GM21367 (cell line): ENCODE data around the gene RABGEF1.
"Not testable (repeated sequence)": the region's sequence is repeated elsewhere in the genome, so short reads cannot be mapped to it uniquely, and the experiment has no call there.

ENCODE experiments used
- ATAC-seq: cut with Tn5 transposase; IDR thresholded peaks from one replicate; pipeline ENCODE4 v1.9.1; 2021; ENCODE audit not compliant: unreplicated experiment

RABGEF1 gene

DNA sequence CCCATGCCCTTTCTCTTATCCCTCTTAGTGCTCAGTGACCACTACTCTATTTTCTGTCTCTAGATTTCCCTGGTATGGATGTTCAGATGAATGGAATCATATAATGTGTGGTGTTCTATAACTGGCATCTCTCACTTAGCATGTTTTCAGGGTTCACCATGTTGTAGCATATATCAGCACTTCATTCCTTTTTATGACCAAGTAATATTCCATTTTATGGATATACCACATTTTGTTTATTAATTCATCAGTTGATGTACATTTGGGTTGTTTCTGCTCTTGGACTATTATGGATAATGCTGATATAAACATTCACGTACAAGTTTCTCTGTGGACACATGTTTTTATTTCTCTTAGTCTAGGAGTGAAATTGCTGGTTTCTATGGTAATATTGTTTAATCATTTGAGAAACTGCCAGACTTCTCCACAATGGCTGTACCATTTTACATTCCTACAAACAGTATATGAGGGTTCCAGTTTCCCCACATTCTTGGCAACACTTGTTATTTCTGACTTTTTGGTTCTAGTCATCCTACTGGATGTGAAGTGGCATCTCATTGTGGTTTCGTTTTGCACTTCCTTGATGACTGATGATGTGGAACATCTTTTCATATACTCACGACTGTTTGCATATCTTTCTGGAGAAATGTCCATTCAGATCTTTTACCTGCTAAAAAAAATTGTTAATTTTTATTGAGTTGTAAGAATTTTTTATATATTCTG, 23.3 kb downstream of the RABGEF1 start:
- not testable (repeated sequence) for ATAC-seq

DNA sequence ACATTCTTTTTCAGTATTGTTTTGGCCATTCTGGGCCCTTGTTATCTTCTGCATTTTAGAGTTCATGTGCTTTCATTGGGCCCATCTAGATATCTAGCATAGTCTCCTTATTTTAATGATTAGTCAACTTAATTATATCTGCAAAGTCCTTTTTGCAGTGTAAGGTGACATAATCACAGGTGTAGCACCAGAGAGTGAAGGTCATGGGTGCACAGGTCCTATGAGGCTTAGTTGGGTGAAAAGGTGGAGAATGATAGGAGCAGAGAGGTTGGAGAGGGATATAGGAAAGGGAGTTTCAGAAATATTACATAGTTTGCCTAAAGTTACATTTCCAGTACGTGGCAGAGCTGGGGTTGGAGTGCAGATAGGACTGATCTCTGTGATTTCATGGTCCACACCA, 24.4 kb downstream of the RABGEF1 start:
- not testable (repeated sequence) for ATAC-seq

DNA sequence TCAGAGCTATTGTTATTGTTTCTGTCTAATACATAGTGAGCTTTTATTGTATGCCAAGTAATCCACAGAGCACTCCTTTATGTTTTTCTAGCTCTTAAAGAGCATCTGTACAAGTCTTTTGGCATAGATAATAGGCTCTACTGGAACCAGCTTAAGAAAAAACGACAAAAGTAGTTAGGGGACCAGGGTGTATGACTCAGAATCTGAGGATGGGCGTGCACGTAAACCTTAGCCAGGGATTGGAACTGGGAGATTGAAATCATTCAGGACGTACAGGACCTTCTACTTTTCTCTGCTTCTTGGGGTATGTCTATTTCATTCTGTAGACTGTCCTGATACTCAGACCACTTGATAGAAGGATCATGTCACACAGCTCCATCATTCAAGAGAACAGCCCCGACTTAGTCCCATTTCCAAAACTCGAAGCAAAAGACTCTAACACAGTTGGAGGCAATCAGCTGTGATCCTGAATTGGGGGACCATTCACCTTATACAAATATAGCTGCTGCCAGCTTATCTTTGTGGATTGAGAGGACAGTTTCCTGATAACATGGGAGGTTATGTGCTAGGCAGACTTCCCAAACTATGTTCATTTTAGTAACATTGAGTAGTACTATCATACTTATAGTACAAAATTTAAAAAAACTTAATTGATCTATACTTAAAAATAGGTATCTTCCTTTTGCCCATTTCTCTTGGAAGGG, 24.9 kb downstream of the RABGEF1 start:
- not testable (repeated sequence) for ATAC-seq

DNA sequence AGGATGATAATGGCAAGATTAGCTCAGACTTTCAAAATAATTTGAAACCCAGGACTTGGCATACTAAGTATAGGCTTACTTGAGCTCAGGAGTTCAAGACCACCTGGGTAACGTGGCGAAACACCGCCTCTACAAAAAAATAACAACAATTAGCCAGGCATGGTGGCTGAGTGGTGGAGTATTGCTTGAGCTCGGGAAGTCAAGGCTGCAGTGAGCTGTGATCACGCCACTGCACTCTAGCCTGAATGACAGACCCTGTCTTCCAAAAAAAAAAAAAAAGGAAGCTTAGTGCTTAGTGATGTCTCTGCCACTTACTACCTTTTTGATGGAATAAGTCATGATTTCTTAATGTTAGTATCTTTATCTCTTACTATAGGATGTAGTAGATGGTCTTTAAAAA, 25.5 kb downstream of the RABGEF1 start:
- no peak for ATAC-seq

DNA sequence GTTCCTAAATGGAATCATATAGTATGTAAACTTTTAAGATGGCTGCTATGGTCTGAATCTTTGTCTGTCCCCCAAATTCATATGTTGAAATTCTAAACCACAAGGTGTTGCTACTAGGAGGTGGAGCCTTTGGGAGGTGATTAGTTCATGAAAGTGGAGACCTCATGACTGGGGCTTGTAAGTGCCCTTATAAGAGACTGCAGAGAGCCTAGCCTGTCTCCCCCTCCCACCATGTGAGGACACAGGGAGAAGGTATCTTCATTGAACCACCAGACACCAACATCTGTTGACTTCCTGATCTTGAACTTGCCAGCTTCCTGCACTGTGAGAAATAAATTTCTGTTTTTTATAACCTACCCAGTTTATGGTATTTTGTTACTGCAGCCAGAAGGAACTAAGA, 27.0 kb downstream of the RABGEF1 start:
- not testable (repeated sequence) for ATAC-seq

DNA sequence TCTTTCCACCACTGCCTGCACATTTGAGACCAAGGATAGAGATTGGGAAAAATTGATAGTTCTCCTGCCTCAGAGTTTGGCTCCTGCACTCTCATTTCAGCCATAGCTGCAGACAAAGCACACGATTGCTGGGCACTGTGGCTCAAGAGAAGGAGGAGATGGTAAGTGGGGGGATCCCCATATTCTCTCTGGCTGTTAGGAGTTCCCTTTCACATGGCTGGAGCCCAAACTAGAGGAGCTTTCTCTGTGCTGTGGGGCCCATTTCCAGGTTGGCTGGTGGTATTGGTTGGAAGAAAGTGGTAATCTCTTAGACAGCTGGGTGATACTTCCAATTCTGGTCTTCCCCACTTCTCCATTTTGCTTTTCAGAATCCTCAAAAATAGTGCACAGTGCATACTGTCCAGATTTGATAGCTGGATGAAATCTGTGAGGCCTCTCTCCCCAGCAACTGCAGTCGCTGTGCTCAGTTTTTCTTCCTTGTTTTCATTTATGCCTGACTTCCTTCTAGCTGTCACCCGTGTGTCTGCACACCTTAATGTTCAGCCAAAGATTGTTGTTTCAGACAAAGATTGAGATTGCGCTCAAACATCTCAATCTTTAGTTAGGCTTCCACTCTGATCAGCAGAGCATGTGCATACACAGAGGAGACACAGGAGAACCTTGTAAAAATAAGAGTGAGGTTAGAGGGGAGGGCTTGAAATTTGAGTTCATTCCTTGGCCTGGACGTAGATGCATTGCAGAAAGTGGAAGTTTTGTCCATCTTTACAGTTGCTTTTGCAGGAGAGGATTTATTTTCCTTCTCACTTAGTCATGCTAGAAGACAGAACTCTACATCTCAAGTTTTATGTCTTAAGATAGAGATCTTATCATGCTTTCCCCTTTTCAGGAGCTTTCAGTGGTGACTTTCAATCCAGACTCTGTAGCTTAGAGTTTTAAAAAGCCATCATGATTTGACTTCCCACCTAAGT, 28.6 kb downstream of the RABGEF1 start:
- ATAC-seq, result no peak

DNA sequence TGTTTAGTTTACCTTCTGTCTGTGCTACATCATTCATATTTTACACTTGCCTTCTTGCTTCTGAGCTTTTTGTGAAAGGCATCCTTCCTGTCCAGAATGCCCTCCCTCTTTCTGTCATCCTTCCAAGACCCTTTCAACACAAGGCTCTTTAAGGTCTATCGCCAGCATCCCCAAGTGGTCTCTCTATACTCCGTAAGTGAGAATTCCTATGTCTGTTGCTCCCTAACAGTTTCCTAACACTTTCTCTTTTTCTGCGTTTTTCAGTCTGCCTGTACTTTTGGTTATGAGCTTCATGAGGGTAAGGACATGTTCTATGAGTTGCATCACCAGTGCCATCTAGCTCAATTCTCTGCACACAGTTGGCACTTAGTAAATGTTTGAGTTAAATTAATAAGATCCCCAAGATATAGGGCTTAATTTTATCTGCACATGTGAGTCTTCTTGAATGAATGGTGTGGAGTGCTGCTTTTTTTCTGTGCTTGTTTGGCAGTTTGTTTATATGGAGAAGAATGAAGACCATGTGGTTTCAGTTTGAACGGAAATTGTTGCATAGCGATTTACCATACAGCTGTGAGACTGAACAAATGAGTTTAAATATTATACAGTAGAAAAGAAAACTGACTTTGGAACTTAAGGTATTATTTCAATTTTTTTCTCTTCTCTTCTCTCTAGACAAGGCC, 29.4 kb downstream of the RABGEF1 start:
- ATAC-seq, result no peak

DNA sequence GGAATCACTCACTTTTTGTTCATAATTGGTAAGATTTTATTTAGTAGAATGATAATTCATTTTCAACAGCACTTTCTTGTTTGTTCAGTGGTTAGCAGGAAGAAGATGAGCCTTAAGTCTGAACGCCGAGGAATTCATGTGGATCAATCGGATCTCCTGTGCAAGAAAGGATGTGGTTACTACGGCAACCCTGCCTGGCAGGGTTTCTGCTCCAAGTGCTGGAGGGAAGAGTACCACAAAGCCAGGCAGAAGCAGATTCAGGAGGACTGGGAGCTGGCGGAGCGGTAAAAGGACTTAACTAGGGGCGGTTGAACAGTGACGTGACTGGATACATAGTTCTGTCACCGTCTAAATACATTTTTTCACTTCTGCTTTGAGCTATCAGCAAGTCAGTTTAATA, 31.3 kb downstream of the RABGEF1 start:
- ATAC-seq, result no peak

DNA sequence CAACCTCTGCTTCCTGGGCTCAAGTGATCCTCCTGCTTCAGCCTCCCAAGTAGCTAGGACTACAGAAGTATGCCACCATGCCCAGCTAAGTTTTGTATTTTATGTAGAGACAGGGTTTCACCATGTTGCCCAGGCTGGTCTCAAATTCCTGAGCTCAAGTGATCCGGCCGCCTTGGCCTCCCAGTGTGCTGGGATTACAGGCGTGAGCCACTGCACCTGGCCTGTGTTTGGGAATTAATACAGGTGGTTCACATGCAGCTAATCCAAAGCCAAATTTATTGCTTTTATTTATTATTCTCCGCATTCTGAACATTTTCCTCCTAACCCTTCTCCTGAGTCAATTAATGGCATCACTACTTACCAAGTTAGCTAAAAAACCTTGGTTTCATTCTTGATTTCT, 33.2 kb downstream of the RABGEF1 start:
- not testable (repeated sequence) for ATAC-seq

DNA sequence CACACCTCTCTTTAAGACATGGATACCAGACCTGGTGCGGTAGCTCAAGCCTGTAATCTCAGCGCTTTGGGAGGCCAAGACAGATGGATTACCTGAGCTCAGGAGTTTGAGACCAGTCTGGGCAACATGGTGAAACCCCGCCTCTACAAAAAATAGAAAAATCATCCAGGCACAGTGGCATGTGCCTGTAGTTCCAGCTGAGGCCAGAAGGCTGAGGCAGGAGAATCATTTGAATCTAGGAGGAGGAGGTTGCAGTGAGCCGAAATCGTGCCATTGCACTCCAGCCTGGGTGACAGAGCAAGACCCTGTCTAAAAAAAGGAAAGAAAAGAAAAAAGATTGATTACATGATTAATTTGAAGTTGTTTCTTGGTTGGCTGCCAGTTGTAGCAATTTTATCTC, 35.9 kb downstream of the RABGEF1 start:
- not testable (repeated sequence) for ATAC-seq

DNA sequence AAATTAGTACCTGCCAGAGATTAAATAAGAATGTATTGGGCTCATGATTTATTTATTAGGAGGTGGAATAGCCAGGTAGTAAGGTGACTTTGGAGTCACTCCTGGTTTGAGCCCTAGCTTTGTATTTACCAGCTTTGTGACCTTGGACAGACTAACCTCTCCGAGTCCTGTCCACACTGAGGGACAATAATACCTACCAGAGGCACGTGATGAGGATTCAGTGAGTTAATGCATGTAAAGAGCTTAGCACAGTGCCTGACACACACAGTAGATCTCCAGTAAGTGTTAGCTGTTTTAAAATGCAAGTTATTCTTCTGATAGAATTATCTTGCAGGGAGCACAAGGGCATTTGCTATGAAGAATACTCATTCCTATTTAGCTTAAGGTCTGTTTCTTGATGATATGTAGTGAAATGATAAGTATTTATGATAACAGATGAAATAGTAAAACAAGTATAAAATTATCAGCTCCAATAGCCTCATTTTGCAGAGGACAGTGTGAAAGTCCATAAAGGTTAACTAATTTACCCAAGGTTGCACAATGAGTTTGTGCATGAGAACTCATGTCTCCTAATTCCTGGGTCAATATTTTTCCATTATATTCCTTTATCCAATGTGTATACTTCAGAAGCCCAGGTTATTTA, 36.4 kb downstream of the RABGEF1 start:
- ATAC-seq, result no peak

DNA sequence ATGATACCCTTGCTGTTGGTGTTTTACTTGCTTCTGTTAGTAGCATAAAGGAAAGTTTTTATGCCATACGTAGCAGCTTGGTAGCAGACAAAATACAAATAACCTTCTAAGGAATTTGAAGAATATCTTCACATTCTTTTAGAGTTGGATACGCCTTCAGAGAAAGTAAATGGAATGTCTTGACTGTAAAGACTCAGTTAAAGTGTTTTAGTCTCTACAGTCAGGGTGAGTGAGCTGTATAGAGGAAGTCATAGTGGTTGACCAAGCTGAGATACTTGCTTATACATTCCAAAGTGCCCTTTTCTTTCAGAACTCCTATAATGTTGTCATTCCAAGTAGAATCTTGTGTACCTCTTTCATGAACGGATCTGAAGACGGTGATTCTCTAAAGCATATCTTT, 37.7 kb downstream of the RABGEF1 start:
- no peak for ATAC-seq

DNA sequence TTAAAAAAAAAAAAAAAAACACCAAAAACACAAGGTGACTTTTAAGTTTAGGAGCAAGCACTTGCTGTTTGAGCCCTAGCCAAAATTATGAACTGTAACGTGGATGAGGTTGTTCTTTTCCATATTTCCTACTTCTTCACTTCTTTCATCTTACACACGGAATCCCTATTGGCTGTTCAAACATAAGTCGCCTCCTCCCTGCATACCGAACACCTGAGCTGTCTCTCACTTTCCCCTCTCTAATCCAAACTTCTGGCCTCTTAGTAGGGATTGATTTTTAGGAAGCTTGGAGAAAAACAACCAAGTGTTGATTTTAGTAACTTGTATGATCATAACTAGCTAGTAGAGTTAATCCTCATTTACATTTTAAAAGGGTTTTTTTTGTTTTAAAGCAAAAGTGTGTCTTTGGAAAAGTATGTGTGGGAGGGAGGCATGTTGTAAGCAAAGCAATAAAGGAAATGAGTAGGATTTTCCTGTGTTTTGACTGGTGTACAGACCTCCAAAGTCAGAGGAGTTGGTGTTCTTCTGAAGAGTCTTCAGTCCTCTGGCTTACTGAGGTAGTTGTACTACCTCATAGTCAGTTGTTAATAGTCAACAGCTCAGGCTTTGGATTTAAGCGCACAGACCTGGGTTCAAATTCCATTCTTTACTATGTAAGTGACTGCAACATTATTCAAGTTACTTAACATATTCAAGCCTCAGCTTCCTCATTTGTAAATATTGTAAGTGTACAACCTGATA, 39.3 kb downstream of the RABGEF1 start:
- ATAC-seq, result no peak

DNA sequence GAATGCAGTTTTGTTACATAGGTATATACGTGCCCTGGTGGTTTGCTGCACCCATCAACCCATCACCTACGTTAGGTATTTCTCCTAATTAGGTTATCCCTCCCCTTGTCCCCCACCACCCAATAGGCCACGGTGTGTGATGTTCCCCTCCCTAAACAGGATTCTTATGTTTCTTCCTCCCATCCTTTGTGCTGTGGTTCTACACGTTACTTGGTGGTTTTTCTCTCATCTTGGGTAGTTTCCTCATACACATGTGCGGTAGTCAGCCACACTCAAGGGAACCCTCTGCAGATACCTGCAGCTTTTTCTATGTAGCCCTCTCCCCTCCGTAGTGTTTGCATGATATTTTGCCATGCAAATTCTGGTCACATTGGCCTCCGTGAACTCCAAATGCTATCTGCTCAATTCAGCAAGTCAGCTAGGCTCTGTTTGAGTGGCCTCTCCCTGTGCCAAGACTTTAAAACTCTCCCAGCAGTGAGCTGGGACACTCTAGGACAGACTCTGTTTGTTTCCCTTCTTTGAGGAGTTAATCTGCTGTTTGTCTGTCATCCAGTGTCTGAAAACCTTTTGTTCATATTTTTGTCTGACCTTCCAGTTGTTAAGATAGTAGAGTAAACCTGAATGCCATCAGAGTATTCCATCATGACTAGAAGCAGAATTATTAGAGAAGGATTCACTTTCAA, 41.0 kb downstream of the RABGEF1 start:
- no peak for ATAC-seq

DNA sequence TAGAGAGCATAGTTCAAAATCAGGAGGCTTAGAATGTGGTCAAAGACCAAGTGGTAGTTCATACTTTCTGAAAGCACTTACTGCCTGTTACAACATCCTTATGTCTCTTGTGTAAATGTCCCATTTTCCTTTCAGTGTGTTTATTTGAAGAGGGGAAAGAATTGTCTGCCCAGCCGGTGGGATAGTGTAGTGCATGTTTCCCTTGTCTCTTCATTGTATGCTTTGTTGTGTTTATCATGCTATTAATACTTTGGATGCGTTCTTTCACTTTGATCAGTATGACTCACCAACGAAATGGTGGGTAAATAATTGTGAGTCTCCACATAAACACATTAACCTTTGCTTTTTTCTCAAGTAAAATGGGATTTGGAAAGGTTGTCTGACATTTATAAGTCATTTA, 42.3 kb downstream of the RABGEF1 start:
- ATAC-seq, result not testable (repeated sequence)

DNA sequence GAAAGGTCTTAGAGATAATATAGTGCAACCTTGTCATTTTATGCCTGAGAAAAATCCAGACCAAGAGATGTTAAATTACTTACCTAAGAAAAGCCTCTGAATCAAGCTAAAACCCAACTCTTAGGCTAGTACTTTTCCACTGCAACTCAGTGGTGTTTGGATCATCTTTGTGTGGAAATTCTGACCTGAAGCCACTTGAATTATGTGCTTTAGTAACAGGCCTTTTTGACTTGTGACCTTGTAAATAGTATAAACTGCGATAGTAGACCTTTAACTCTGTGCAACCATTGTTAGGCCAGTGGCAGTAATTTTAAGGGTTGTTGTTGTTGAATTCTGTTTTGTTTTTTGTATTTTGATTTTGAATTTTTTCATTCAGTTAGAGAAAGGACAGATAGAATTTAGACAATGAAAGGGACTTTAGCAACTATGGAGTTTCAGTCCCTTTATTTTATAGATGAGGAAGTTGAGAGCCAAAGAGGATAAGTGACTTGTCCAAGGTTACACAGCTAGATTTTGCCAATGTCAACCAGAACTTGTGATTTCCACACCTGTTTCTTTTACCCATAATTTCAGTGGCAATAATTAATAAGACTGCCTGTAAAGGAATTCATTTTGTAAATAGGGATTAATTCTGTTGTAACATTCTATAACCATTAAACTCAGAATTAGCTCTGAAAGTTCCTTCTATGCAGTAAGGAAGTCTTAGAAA, 43.5 kb downstream of the RABGEF1 start:
- not testable (repeated sequence) for ATAC-seq

DNA sequence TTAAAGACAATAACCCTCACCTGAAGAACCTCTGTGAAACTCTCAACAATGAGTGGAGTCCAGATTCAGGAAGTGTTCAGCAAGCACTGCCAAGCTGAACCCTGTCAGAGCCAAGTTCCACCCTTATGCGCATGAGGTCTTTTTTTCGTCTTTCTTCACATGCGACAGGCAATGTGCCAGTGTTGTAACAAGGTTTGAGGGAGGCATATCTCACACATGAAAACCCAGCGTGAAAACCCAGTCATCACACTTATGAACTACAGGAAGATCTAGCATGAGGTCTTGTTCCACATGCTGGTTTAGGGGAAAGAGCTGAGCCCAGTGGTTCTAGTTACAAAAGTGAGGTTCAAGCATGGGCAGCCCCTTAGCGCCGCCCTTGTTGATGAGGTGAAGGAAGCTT, 49.7 kb downstream of the RABGEF1 start:
- ATAC-seq, result no peak

DNA sequence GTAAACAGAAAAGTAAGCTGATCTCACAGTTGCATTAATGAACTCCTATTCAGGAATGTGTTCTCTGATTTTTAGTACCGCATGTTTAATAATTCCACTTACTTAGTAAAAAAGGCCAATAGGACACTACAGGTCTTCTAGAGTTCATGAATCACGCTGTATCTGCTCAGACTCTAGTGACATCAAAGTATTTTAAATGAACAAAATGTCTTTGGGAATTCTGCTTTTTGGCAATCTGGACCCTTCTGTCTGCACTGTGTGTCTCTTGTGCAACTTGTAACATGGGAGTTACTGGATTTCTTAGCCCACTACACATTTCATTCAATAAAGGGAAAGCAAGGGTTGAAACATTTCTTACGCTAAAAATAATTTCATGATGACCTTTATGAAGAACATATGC, 50.2 kb downstream of the RABGEF1 start:
- no peak for ATAC-seq

DNA sequence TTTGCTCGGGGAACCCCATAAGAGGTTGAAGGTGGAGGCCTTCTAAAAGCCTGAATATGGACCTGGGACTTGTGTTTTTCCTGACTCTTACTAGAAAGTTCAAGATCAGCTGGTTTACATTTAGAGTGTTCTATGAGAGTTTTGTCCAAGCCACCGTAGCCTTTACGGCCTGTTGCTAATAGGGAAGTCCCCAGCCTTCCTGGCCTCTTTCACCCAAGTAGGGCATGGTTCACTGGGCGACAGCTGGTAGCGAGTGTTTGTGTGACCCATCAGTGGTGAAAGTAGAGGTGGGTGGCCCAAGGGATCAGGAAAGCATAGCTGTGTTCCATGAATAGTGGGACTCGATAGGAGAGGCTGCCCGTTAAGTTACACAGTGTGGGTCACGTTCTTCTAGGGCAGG, 60.1 kb downstream of the RABGEF1 start:
- no peak for ATAC-seq
